GM21528 (cell line): Measurements from ENCODE around the gene RNF149.
"Not testable (repeated sequence)": the region's sequence is repeated elsewhere in the genome, so short reads cannot be mapped to it uniquely, and the experiment has no call there.

Source experiments
- ATAC-seq: cut with Tn5 transposase; IDR thresholded peaks from one replicate; pipeline ENCODE4 v1.9.1; 2021; ENCODE audit warnings: mild to moderate bottlenecking, moderate library complexity; ENCODE audit not compliant: unreplicated experiment, low FRiP score

The RNF149 gene

DNA sequence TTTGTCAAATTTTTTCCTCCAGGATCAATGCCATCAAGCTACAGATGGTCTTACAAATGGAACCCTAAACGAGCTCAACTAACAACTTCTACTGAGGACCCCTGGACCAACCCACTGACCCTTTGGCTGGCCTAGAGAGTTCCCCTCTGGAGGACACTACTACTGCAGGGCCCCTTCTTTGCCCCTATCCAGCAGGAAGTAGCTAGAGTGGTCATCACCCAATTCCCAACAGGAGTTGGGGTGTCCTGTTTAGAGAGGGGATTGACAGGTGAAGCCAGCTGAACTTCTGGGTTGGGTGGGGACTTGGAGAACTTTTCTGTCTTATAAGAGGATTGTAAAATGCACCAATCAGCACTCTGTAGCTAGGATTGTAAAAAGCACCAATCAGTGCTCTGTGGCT is 72.5 kb downstream of the RNF149 start:
- ATAC-seq: not testable (repeated sequence)

DNA sequence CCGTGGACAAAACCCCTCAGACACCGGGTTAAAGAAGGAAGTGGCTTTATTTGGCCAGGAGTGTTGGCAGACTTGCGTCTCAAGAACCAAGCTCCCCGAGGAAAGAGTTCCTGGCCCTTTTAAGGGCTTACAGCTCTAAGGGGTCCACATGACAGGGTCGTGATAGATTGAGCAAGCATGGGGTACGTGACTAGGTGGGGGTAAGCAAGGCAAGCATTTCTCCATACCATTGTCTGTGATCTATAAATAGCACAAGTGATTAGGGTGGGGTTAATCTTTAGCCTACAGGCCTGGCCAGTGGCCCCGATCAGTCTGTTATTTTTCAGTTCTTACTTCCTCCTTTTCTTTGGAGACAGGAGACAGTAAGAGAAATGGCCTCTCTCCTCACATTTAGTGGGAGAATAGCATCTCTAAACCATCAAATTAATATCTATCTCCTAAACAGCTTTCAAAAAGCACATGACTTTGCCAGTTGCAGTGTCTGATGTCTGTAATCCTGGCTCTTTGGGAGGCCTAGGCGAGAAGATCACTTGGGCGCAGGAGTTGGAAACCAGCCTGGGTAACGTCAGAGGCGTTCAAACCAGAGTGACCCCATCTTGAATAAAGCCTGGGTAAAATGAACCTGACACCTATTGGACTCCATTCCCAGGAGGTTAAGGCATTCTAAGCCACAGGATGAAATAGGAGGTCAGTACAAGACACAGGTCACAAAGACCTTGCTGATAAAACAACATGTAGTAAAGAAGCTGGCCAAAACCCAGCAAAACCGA is 74.1 kb downstream of the RNF149 start:
- no peak for ATAC-seq

DNA sequence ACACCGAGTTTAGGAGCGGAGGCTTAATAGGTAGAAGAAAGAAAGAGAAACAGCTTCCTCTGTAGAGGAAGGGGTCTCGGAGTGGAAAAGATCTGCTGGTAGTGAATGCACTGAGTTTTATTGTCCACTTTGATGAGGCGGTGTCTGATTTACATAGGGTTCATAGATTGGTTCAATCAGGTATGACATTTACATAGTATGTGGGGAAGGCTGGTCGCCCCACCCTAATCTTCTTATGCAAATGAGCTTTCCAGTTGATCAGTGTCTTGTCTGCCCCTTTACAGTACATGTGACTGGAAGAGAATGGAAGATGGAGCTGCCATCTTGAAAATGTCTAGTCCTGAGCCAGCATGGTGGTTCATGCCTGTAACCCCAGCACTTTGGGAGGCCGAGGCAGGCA is 75.7 kb downstream of the RNF149 start:
- no peak for ATAC-seq

DNA sequence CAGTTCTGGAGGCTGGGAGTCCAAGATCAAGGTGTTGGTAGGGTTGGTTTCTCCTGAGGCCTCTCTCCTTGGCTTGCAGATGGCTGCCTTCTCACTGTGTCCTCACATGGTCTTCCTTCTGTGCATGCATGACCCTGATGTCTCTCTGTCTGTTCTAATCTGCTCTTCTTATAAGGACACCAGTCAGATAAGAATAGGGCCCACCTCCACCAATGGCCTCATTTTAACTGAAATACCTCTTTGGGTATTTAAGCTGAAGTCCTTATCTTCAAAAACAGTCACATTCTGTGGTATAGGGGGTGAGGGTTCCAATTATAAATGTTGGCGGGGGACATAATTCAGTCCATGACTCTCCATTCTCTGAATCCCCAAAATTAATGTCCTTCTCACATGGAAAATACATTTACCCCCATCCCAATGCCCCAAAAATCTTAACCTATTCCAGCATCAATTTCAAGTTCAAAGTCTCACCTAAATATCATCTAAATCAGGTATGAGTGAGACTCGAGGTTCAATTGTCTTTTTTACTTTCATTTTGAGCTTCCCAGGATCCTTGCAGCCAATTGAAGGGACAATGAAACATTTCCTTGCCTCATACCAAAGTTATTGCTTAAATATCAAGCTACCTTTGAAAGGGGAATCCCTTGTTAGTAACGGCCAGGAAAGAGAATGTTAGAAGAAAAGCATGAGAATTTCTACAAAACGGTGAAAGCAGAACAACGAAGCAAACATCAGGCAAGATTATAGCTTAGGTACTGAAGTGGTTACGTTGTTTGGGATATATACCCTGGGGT is 76.4 kb downstream of the RNF149 start:
- ATAC-seq: no peak

DNA sequence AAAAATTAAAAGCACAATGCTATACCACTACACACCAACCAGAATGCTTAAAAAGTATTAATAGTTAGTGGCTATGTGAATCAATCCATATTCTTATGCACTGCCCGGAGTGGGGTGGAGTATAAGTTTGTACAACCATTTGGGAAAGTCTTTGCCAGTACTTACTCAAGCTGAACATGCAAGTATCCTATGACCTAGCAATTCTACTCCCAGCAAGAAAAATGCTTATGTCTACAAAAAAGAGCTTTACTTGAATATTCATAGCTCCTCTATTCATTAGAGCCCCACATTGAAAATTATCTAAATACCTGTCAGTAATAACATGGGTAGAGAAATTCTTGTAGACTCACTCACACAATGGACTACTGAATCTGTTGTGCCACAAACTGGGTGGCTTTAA is 77.3 kb downstream of the RNF149 start:
- ATAC-seq: no peak

DNA sequence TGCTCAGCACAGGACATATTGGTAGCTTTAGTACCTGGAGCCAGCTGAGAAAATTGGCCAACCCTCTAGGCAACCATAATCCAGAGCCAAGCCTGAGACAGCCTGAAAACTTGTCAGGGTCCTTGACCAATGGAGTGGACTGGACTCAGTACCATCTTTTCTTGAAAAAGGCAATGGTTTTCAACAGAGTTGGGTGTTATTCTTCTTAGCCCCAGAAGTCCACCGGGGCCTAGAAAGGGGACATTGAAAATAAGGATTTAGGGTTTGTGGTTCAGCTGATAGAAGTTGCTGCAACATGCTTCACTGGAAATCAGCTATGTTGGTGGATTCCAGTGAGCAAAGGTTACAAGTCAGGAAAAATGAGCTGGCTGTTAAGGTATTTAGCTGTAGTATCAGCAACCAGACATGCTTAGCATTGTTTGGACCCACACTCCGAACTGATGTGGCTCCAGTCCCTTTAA is 77.9 kb downstream of the RNF149 start:
- ATAC-seq: no peak
